ENCODE data around the gene FGFBP2. TPM values are rescaled to one million over a fixed set of nuclear protein-coding genes. Genes with fewer than 3 reads are reported as not detected.

The FGFBP2 gene
- total RNA-seq, 1 donor from 2014 or later: 2.6 TPM

- DNase-seq: no peak
These were observed 5.8 kb upstream of the FGFBP2 start for GRCh38 chr4:15968551-15969300.

GRCh38 chr4:15965325-15965724 lies 2.4 kb upstream of the FGFBP2 start:
- no peak for DNase-seq

GRCh38 chr4:15964159-15964558 lies 1.2 kb upstream of the FGFBP2 start:
- DNase-seq: no peak

GRCh38 chr4:15963576-15963975 lies 601 bp upstream of the FGFBP2 start:
- DNase-seq: no peak

GRCh38 chr4:15961781-15962510 lies 1.0 kb downstream of the FGFBP2 start:
- DNase-seq: no peak

- no peak for DNase-seq
These were observed 4.4 kb downstream of the FGFBP2 start for GRCh38 chr4:15958562-15958961.

- DNase-seq: no peak
These were observed 6.7 kb downstream of the FGFBP2 start for GRCh38 chr4:15956179-15956850.

- no peak for DNase-seq
These were observed 7.3 kb downstream of the FGFBP2 start for GRCh38 chr4:15955670-15956069.

- no peak for DNase-seq
These were observed 9.3 kb downstream of the FGFBP2 start for GRCh38 chr4:15953625-15954024.

- DNase-seq: no peak
These were observed 11.2 kb downstream of the FGFBP2 start for GRCh38 chr4:15951781-15952180.

- DNase-seq: no peak
These were observed 14.1 kb downstream of the FGFBP2 start for GRCh38 chr4:15948826-15949225.

- no peak for DNase-seq
These were observed 15.3 kb downstream of the FGFBP2 start for GRCh38 chr4:15947684-15948083.

- DNase-seq: no peak
These were observed 17.5 kb downstream of the FGFBP2 start for GRCh38 chr4:15945516-15945915.

GRCh38 chr4:15944895-15945294 lies 18.1 kb downstream of the FGFBP2 start:
- DNase-seq: no peak

- DNase-seq: no peak
These were observed 20.7 kb downstream of the FGFBP2 start for GRCh38 chr4:15942283-15942682.

GRCh38 chr4:15938640-15939039 lies 24.3 kb downstream of the FGFBP2 start, which contains the start of gene FGFBP1:
Gene FGFBP1, minus strand, starts transcription at chr4:15938740. Its CDS starts 2,108 bp downstream, at chr4:15936632.
- DNase-seq: no peak

- no peak for DNase-seq
These were observed 24.8 kb downstream of the FGFBP2 start for GRCh38 chr4:15938182-15938581.

GRCh38 chr4:15936495-15936894 lies 26.5 kb downstream of the FGFBP2 start:
- DNase-seq: no peak

GRCh38 chr4:15935504-15936402 lies 27.2 kb downstream of the FGFBP2 start:
- no peak for DNase-seq

- DNase-seq: no peak
These were observed 28.7 kb downstream of the FGFBP2 start for GRCh38 chr4:15934259-15934658.

- DNase-seq: no peak
These were observed 31.3 kb downstream of the FGFBP2 start for GRCh38 chr4:15931451-15932210.

Measured in skin of body (tissue), 2 donors.